ENCODE measurements around the gene DSE.

The DSE gene

DNA sequence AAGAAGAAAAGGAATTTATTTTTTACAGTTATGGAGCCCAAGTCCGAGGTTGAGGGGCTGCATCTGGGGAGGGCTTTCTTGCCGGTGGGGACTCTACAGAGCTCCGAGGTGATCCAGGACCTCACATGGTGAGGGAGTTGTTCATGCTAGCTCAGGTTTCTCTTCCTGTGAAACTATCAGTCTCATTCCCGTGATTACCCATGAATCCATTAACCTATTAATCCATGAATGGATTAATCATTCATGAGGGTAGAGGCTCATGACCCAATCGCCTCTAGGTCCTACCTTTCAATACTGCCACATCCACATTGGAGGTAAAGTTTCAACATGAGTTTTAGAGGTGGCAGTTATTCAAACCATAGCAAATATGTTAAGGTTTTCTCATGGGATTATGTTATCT, 3.8 kb downstream of the DSE start:
- ChIA-PET POLR2A (no interaction called here), CTCF (interaction anchor here (1.1 to 1.6 kb wide), 3 partner anchors 11 to 23 kb away, joined by 3 to 4 read pairs (median 3); no protein-coding TSS in a partner anchor)
- no peak for DNase-seq (ENCODE audit: extremely low spot score)
- TF ChIP-seq, protein P1, sequence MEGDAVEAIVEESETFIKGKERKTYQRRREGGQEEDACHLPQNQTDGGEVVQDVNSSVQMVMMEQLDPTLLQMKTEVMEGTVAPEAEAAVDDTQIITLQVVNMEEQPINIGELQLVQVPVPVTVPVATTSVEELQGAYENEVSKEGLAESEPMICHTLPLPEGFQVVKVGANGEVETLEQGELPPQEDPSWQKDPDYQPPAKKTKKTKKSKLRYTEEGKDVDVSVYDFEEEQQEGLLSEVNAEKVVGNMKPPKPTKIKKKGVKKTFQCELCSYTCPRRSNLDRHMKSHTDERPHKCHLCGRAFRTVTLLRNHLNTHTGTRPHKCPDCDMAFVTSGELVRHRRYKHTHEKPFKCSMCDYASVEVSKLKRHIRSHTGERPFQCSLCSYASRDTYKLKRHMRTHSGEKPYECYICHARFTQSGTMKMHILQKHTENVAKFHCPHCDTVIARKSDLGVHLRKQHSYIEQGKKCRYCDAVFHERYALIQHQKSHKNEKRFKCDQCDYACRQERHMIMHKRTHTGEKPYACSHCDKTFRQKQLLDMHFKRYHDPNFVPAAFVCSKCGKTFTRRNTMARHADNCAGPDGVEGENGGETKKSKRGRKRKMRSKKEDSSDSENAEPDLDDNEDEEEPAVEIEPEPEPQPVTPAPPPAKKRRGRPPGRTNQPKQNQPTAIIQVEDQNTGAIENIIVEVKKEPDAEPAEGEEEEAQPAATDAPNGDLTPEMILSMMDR (IDR thresholded peaks at IDR 0.05; ENCODE audit: control extremely low read depth, extremely low read depth, low read depth, missing control alignments), result no peak

- ChIA-PET POLR2A (no interaction called here), CTCF (interaction anchor here (2.7 kb wide), 1 partner anchor 11 kb away, joined by 11 read pairs; no protein-coding TSS in a partner anchor)
- TF ChIP-seq, protein P1 (IDR thresholded peaks at IDR 0.05; ENCODE audit: control extremely low read depth, extremely low read depth, low read depth, missing control alignments), result no peak
- DNase-seq (ENCODE audit: extremely low spot score), result no peak
These were observed 4.5 kb downstream of the DSE start for GRCh38 chr6:116375262-116375661.

DNA sequence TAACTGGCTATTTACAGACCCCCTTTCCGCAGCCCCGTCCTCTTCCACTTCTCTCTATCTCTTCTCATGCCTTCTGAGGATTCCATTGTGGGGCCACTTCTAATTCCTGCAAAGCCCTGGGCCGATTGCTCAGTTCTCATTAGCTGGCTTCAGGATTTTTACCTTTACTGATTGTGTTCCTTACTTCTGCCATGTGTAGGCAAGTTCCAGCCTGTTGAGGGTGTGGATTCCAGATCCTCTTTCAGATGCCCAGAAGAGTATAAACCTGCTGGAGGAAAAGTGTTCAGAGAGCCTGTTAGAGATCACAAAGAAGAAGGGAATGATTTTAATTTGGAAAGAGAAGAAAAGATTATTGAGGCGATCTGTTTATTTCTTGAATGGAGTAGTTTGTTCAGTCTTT, 5.4 kb downstream of the DSE start:
- DNase-seq (ENCODE audit: extremely low spot score), result no peak
- ChIA-PET POLR2A (no interaction called here), CTCF (interaction anchor here (1.0 to 2.7 kb wide), 5 partner anchors 11 to 139 kb away, joined by 3 to 11 read pairs (median 4); no protein-coding TSS in a partner anchor)
- TF ChIP-seq, protein P1 (IDR thresholded peaks at IDR 0.05; ENCODE audit: control extremely low read depth, extremely low read depth, low read depth, missing control alignments), result no peak

GRCh38 chr6:116379764-116380163, 9.0 kb downstream of the DSE start:
- TF ChIP-seq, protein P1 (IDR thresholded peaks at IDR 0.05; ENCODE audit: control extremely low read depth, extremely low read depth, low read depth, missing control alignments), result no peak
- POLR2A ChIA-PET, result no interaction called here
- CTCF ChIA-PET, result interaction anchor here (1.5 to 2.8 kb wide), 3 partner anchors 10 to 92 kb away, joined by 8 read pairs; no protein-coding TSS in a partner anchor
- no peak for DNase-seq (ENCODE audit: extremely low spot score)

GRCh38 chr6:116380346-116380745, 9.6 kb downstream of the DSE start:
- ChIA-PET POLR2A (no interaction called here), CTCF (interaction anchor here (1.4 to 2.8 kb wide), 4 partner anchors 9 to 92 kb away, joined by 4 to 8 read pairs (median 8); no protein-coding TSS in a partner anchor)
- no peak for DNase-seq (ENCODE audit: extremely low spot score)
- TF ChIP-seq, protein P1 (IDR thresholded peaks at IDR 0.05; ENCODE audit: control extremely low read depth, extremely low read depth, low read depth, missing control alignments), result no peak

- DNase-seq (ENCODE audit: extremely low spot score), result no peak
- POLR2A ChIA-PET, result no interaction called here
- TF ChIP-seq, protein P1 (IDR thresholded peaks at IDR 0.05; ENCODE audit: control extremely low read depth, extremely low read depth, low read depth, missing control alignments), result no peak
- CTCF ChIA-PET, result interaction anchor here (1.0 to 2.8 kb wide), 4 partner anchors 9 to 93 kb away, joined by 3 to 8 read pairs (median 6); no protein-coding TSS in a partner anchor
These were observed 10.3 kb downstream of the DSE start for GRCh38 chr6:116381000-116381399.
